AG09309 (cell line): ENCODE data around the gene KCNT1.

ENCODE experiments used
- DNase-seq: peaks from one replicate; pipeline ENCODE4 v3.0.0-alpha.2; 2010; ENCODE audit warnings: low read depth
- H3K4me3 ChIP-seq: 2 replicates; pipeline ENCODE4 v1.5.1; 2011; ENCODE audit warnings: mild to moderate bottlenecking, low read depth, low read length, moderate library complexity; ENCODE audit not compliant: control insufficient read depth
- CTCF ChIP-seq: IDR thresholded peaks from 2 replicates; pipeline ENCODE4 v1.5.1; 2011; ENCODE audit warnings: mild to moderate bottlenecking, low read depth, low read length, inconsistent platforms; ENCODE audit not compliant: insufficient read depth, control insufficient read depth; ENCODE audit errors: missing control alignments

Gene KCNT1

GRCh38 chr9:135704483-135704882, 2.5 kb downstream of the KCNT1 start:
- no peak for TF ChIP-seq CTCF
- H3K4me3 ChIP-seq = no peak overlapping the region
- DNase-seq = no peak

GRCh38 chr9:135705376-135705775, 3.4 kb downstream of the KCNT1 start:
- no peak for DNase-seq

GRCh38 chr9:135706288-135706687, 4.3 kb downstream of the KCNT1 start:
- TF ChIP-seq CTCF = no peak

More at GRCh38 chr9:135705376-135705775, 3.4 kb downstream of the KCNT1 start:
- H3K4me3 ChIP-seq = no peak overlapping the region
- TF ChIP-seq CTCF = no peak

GRCh38 chr9:135707252-135708138, 5.5 kb downstream of the KCNT1 start:
- no peak for TF ChIP-seq CTCF
- no peak overlapping the region for H3K4me3 ChIP-seq
- no peak for DNase-seq

More at GRCh38 chr9:135706288-135706687, 4.3 kb downstream of the KCNT1 start:
- H3K4me3 ChIP-seq = no peak overlapping the region
- DNase-seq = no peak

- no peak for DNase-seq
- H3K4me3 ChIP-seq = no peak overlapping the region
- no peak for TF ChIP-seq CTCF
These were observed 6.2 kb downstream of the KCNT1 start for GRCh38 chr9:135708164-135708563.

GRCh38 chr9:135711391-135711790, 9.4 kb downstream of the KCNT1 start:
- no peak overlapping the region for H3K4me3 ChIP-seq
- TF ChIP-seq CTCF = no peak
- no peak for DNase-seq
